Hindlimb muscle (tissue), 1 donor: ENCODE data around the gene PIP5K1B. TPM values are rescaled to one million over a fixed set of nuclear protein-coding genes. Genes with fewer than 3 reads are reported as not detected.

Source experiments
- DNase-seq: peaks from one replicate; pipeline ENCODE4 v3.0.0-alpha.2; 2013
- polyA plus RNA-seq: library from polyadenylated mRNA; unstranded; fragments of 120-200 nt; gene quantifications from one replicate; pipeline ENCODE4 v1.2.1, GENCODE V29; 2013; ENCODE audit not compliant: insufficient read length

Gene PIP5K1B
- polyA plus RNA-seq, 1 donor, result 1.7 TPM

- DNase-seq, result no peak
Observed at GRCh38 chr9:68740561-68740960, 35.5 kb downstream of the PIP5K1B start.

- DNase-seq, result no peak
Observed at GRCh38 chr9:68741234-68741633, 36.2 kb downstream of the PIP5K1B start.

- DNase-seq, result no peak
Observed at GRCh38 chr9:68741704-68742332, 36.8 kb downstream of the PIP5K1B start.

GRCh38 chr9:68742333-68742730 lies 37.3 kb downstream of the PIP5K1B start:
- DNase-seq, result no peak

- DNase-seq, result no peak
Observed at GRCh38 chr9:68744426-68744825, 39.4 kb downstream of the PIP5K1B start.

GRCh38 chr9:68746525-68746924 lies 41.5 kb downstream of the PIP5K1B start:
- DNase-seq, result no peak

GRCh38 chr9:68747043-68747533 lies 42.0 kb downstream of the PIP5K1B start:
- no peak for DNase-seq

- no peak for DNase-seq
Observed at GRCh38 chr9:68749135-68749534, 44.1 kb downstream of the PIP5K1B start.

- no peak for DNase-seq
Observed at GRCh38 chr9:68749579-68750159, 44.6 kb downstream of the PIP5K1B start.

- DNase-seq, result no peak
Observed at GRCh38 chr9:68750255-68750654, 45.2 kb downstream of the PIP5K1B start.

GRCh38 chr9:68750786-68751185 lies 45.7 kb downstream of the PIP5K1B start:
- DNase-seq, result no peak

GRCh38 chr9:68751556-68751955 lies 46.5 kb downstream of the PIP5K1B start:
- DNase-seq, result no peak

- DNase-seq, result no peak
Observed at GRCh38 chr9:68755051-68755450, 50.0 kb downstream of the PIP5K1B start.

- DNase-seq, result no peak
Observed at GRCh38 chr9:68755752-68756151, 50.7 kb downstream of the PIP5K1B start.

GRCh38 chr9:68759981-68760673 lies 55.1 kb downstream of the PIP5K1B start:
- DNase-seq, result no peak

- DNase-seq, result no peak
Observed at GRCh38 chr9:68760674-68761333, 55.8 kb downstream of the PIP5K1B start.

- no peak for DNase-seq
Observed at GRCh38 chr9:68762570-68762969, 57.5 kb downstream of the PIP5K1B start.

GRCh38 chr9:68763104-68763503 lies 58.1 kb downstream of the PIP5K1B start:
- DNase-seq, result no peak

- DNase-seq, result no peak
Observed at GRCh38 chr9:68768619-68769018, 63.6 kb downstream of the PIP5K1B start.

GRCh38 chr9:68769852-68770251 lies 64.8 kb downstream of the PIP5K1B start:
- no peak for DNase-seq

GRCh38 chr9:68771376-68771775 lies 66.3 kb downstream of the PIP5K1B start:
- DNase-seq, result no peak

GRCh38 chr9:68775003-68775730 lies 70.1 kb downstream of the PIP5K1B start:
- no peak for DNase-seq
